Astrocyte (in vitro differentiated cells and primary cell): ENCODE data around the gene KCNJ11.

Experiments used
- EZH2 ChIP-seq: IDR thresholded peaks from 2 replicates; pipeline ENCODE4 v1.6.1; 2012; ENCODE audit warnings: mild to moderate bottlenecking, low read length, inconsistent platforms; ENCODE audit not compliant: insufficient read depth
- TF ChIP-seq, protein P1 (sequence below): IDR thresholded peaks from 2 replicates; pipeline ENCODE4 v1.5.1; 2011; ENCODE audit warnings: low read depth, mild to moderate bottlenecking, inconsistent platforms, low read length, moderate library complexity; ENCODE audit not compliant: insufficient read depth

DNA sequence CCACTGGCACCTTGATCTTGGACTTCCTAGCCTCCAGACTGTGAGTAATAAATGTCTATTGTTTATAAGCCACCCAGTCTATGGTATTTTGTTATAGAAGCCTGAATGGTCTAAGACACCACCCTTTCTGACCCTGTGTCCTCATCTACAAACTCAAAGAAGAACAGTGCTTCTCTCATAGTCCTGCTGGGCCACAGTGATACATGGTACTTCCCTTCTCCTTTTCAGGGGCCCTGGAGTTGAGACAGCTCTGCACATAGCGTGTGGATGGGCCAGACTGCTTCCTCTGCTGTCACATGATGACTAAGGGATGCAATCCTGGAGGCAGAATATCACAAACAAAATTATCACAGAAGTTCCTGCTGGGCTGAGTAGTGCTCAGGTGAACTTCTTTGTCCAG, 5.0 kb downstream of the KCNJ11 start:
- TF ChIP-seq, protein P1, sequence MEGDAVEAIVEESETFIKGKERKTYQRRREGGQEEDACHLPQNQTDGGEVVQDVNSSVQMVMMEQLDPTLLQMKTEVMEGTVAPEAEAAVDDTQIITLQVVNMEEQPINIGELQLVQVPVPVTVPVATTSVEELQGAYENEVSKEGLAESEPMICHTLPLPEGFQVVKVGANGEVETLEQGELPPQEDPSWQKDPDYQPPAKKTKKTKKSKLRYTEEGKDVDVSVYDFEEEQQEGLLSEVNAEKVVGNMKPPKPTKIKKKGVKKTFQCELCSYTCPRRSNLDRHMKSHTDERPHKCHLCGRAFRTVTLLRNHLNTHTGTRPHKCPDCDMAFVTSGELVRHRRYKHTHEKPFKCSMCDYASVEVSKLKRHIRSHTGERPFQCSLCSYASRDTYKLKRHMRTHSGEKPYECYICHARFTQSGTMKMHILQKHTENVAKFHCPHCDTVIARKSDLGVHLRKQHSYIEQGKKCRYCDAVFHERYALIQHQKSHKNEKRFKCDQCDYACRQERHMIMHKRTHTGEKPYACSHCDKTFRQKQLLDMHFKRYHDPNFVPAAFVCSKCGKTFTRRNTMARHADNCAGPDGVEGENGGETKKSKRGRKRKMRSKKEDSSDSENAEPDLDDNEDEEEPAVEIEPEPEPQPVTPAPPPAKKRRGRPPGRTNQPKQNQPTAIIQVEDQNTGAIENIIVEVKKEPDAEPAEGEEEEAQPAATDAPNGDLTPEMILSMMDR, result no peak
- no peak for TF ChIP-seq EZH2
